Stimulated activated naive CD8-positive, alpha-beta T cell treated with anti-CD3 and anti-CD28 coated beads, Interleukin-15, amount 100 ng/mL, for 72 hours (primary cell): ENCODE data around the gene TTBK1.
"Not testable (repeated sequence)": the region's sequence is repeated elsewhere in the genome, so short reads cannot be mapped to it uniquely, and the experiment has no call there.

ENCODE experiments used
- ATAC-seq: fragments of 150-1000 bp; cut with Tn5 transposase; 2 replicates; pipeline ENCODE4 v1.10.0; 2021; ENCODE audit warnings: mild to moderate bottlenecking, moderate library complexity
- DNase-seq, 2 donors: peaks; one replicate each; pipeline ENCODE4 v3.0.0; 2021 to 2022
- H3K27ac Mint-ChIP-seq, 2 donors: one replicate each; pipeline ENCODE4 v1.8.0; 2022; ENCODE audit warnings: mild to moderate bottlenecking in 2 of 2, mixed read lengths in 2 of 2, moderate library complexity in 2 of 2
- H3K27me3 Mint-ChIP-seq: one replicate; pipeline ENCODE4 v1.8.0; 2022; ENCODE audit warnings: mixed read lengths
- H3K4me1 Mint-ChIP-seq: one replicate; pipeline ENCODE4 v1.8.0; 2022; ENCODE audit warnings: mild to moderate bottlenecking, mixed read lengths
- H3K4me3 Mint-ChIP-seq, 2 donors: one replicate each; pipeline ENCODE4 v1.8.0; 2022; ENCODE audit warnings: mild to moderate bottlenecking in 2 of 2, mixed read lengths in 2 of 2, moderate library complexity in 1 of 2
- H3K9me3 Mint-ChIP-seq, 2 donors: one replicate each; pipeline ENCODE4 v1.8.0; 2022; ENCODE audit warnings: mixed read lengths in 2 of 2

The TTBK1 gene

GRCh38 chr6:43296780-43297497 lies 53.7 kb downstream of the TTBK1 start:
- Mint-ChIP-seq H3K4me1 (no peaks in the 10 kb centered on the region), H3K27me3 (peaks cover 5% of the 10 kb centered on the region), H3K4me3 (no peak overlapping the region), H3K9me3 (no peaks in the 10 kb centered on the region), H3K27ac (no peak overlapping the region)
- DNase-seq (peak in 1 of 2 donors; percentile 4), ATAC-seq (no peak)

- no peaks in the 10 kb centered on the region for H3K9me3 Mint-ChIP-seq
- H3K27ac Mint-ChIP-seq, result peak within 1 kb of the TSS in 1 of 2 donors; percentile 57
- H3K4me3 Mint-ChIP-seq, result no peak within 1 kb of the TSS
- DNase-seq (peak in 1 of 2 donors; percentile 4), ATAC-seq (no peak)
- H3K27me3 Mint-ChIP-seq, result peaks cover 5% of the 10 kb centered on the region
- no peaks in the 10 kb centered on the region for H3K4me1 Mint-ChIP-seq
Observed at GRCh38 chr6:43297644-43298564, 54.6 kb downstream of the TTBK1 start, which contains the start of gene SLC22A7. Gene SLC22A7 (plus strand): TSS chr6:43298260. CDS start chr6:43298359, 99 bp downstream.

- H3K27ac Mint-ChIP-seq, result peak overlapping the region in 1 of 2 donors; percentile 57
- H3K4me3 Mint-ChIP-seq, result no peak overlapping the region
- ATAC-seq (no peak), DNase-seq (peak in 1 of 2 donors; percentile 6)
- no peaks in the 10 kb centered on the region for H3K4me1 Mint-ChIP-seq
- H3K9me3 Mint-ChIP-seq, result no peaks in the 10 kb centered on the region
- peaks cover 5% of the 10 kb centered on the region for H3K27me3 Mint-ChIP-seq
Observed at GRCh38 chr6:43298565-43299337, 55.5 kb downstream of the TTBK1 start.

- Mint-ChIP-seq H3K4me3 (no peak overlapping the region), H3K9me3 (no peaks in the 10 kb centered on the region), H3K27ac (peak overlapping the region in 1 of 2 donors; percentile 6), H3K27me3 (peaks cover 5% of the 10 kb centered on the region), H3K4me1 (no peaks in the 10 kb centered on the region)
- ATAC-seq (no peak), DNase-seq (no peak)
Observed at GRCh38 chr6:43299338-43300293, 56.3 kb downstream of the TTBK1 start.

- Mint-ChIP-seq H3K9me3 (no peaks in the 10 kb centered on the region), H3K27me3 (peaks cover 5% of the 10 kb centered on the region), H3K4me1 (no peaks in the 10 kb centered on the region), H3K4me3 (no peak overlapping the region), H3K27ac (no peak overlapping the region)
- ATAC-seq (no peak), DNase-seq (no peak)
Observed at GRCh38 chr6:43301081-43301870, 58.0 kb downstream of the TTBK1 start.

GRCh38 chr6:43302126-43302525 lies 58.8 kb downstream of the TTBK1 start:
- no peaks in the 10 kb centered on the region for H3K4me1 Mint-ChIP-seq
- ATAC-seq, result no peak
- no peaks in the 10 kb centered on the region for H3K9me3 Mint-ChIP-seq
- H3K27ac Mint-ChIP-seq, result no peak overlapping the region
- DNase-seq, result peak in 1 of 2 donors; percentile 5
- H3K4me3 Mint-ChIP-seq, result no peak overlapping the region
- peaks cover 5% of the 10 kb centered on the region for H3K27me3 Mint-ChIP-seq

GRCh38 chr6:43303006-43303405 lies 59.7 kb downstream of the TTBK1 start:
- not testable (repeated sequence) for H3K4me1 Mint-ChIP-seq, H3K27ac Mint-ChIP-seq

GRCh38 chr6:43303751-43304331 lies 60.6 kb downstream of the TTBK1 start:
- no peak overlapping the region for H3K4me3 Mint-ChIP-seq
- peaks cover 8% of the 10 kb centered on the region for H3K4me1 Mint-ChIP-seq
- DNase-seq, result no peak
- peak overlapping the region in 1 of 2 donors; percentile 30 for H3K27ac Mint-ChIP-seq
- no peak for ATAC-seq
- H3K27me3 Mint-ChIP-seq, result peaks cover 5% of the 10 kb centered on the region
- H3K9me3 Mint-ChIP-seq, result no peaks in the 10 kb centered on the region

More at GRCh38 chr6:43303006-43303405, 59.7 kb downstream of the TTBK1 start:
- ATAC-seq, H3K4me3 Mint-ChIP-seq, H3K9me3 Mint-ChIP-seq, H3K27me3 Mint-ChIP-seq, DNase-seq: not testable (repeated sequence)

- ATAC-seq, result no peak
- Mint-ChIP-seq H3K9me3 (no peaks in the 10 kb centered on the region), H3K27me3 (peaks cover 5% of the 10 kb centered on the region), H3K27ac (no peak overlapping the region), H3K4me3 (no peak overlapping the region), H3K4me1 (peaks cover 9% of the 10 kb centered on the region)
- no peak for DNase-seq
Observed at GRCh38 chr6:43304361-43304760, 61.1 kb downstream of the TTBK1 start.

GRCh38 chr6:43304882-43305281 lies 61.6 kb downstream of the TTBK1 start:
- ATAC-seq (no peak), DNase-seq (no peak)
- H3K4me1 Mint-ChIP-seq, result peaks cover 9% of the 10 kb centered on the region
- no peak overlapping the region for H3K27ac Mint-ChIP-seq
- H3K27me3 Mint-ChIP-seq, result peaks cover 5% of the 10 kb centered on the region
- H3K9me3 Mint-ChIP-seq, result no peaks in the 10 kb centered on the region
- H3K4me3 Mint-ChIP-seq, result no peak overlapping the region

GRCh38 chr6:43306086-43306485 lies 62.8 kb downstream of the TTBK1 start:
- no peak overlapping the region for H3K4me3 Mint-ChIP-seq
- H3K27ac Mint-ChIP-seq, result no peak overlapping the region
- H3K9me3 Mint-ChIP-seq, result no peaks in the 10 kb centered on the region
- peaks cover 4% of the 10 kb centered on the region for H3K27me3 Mint-ChIP-seq
- ATAC-seq, result no peak
- peaks cover 9% of the 10 kb centered on the region for H3K4me1 Mint-ChIP-seq
- no peak for DNase-seq

GRCh38 chr6:43307451-43308100 lies 64.3 kb downstream of the TTBK1 start:
- no peak overlapping the region for H3K4me3 Mint-ChIP-seq

More at GRCh38 chr6:43307451-43308100, 64.3 kb downstream of the TTBK1 start:
- ATAC-seq (no peak), DNase-seq (no peak)
- Mint-ChIP-seq H3K27ac (no peak overlapping the region), H3K27me3 (peaks cover 11% of the 10 kb centered on the region), H3K9me3 (no peaks in the 10 kb centered on the region), H3K4me1 (peaks cover 9% of the 10 kb centered on the region)
